NB4 (cell line): Measurements from ENCODE around the gene ZNF638.
A peak's percentile ranks its signal among the peaks of the same experiment; 100 is the strongest.

ENCODE experiments used
- DNase-seq: peaks from one replicate; pipeline ENCODE4 v3.0.0; 2010; ENCODE audit warnings: low read depth
- H3K4me3 ChIP-seq: one replicate; pipeline ENCODE4 v1.5.1; 2011; ENCODE audit warnings: mild to moderate bottlenecking, low read depth, low read length, moderate library complexity
- CTCF ChIP-seq: IDR thresholded peaks from one replicate; pipeline ENCODE4 v1.5.1; 2012; ENCODE audit warnings: low read depth, low read length
- MAX ChIP-seq: IDR thresholded peaks from 2 replicates; pipeline ENCODE4 v1.6.1; 2011; ENCODE audit warnings: low read depth, low read length
- MYC ChIP-seq: IDR thresholded peaks from 2 replicates; pipeline ENCODE4 v1.6.1; 2011; ENCODE audit warnings: low read depth, low read length
- POLR2A ChIP-seq: IDR thresholded peaks from 2 replicates; pipeline ENCODE4 v1.6.1; 2011; ENCODE audit warnings: mild to moderate bottlenecking; ENCODE audit not compliant: insufficient read length; ENCODE audit errors: extremely low read depth

Gene ZNF638

GRCh38 chr2:71457123-71457915 is 125.7 kb downstream of the ZNF638 start:
- no peak for DNase-seq
- no peak overlapping the region for H3K4me3 ChIP-seq
- TF ChIP-seq POLR2A, result no peak
- no peak for TF ChIP-seq MAX

- no peak overlapping the region for H3K4me3 ChIP-seq
- TF ChIP-seq MYC (no peak), MAX (no peak), CTCF (no peak), POLR2A (no peak)
- DNase-seq, result no peak
These were observed 126.3 kb downstream of the ZNF638 start for GRCh38 chr2:71457923-71458322.

GRCh38 chr2:71458413-71459083 is 127.0 kb downstream of the ZNF638 start:
- TF ChIP-seq MAX (no peak), MYC (no peak), CTCF (no peak), POLR2A (no peak)
- peak; percentile 61 for DNase-seq
- no peak overlapping the region for H3K4me3 ChIP-seq

- no peak overlapping the region for H3K4me3 ChIP-seq
- DNase-seq, result no peak
- TF ChIP-seq CTCF (no peak), POLR2A (no peak), MAX (no peak), MYC (no peak)
These were observed 127.5 kb downstream of the ZNF638 start for GRCh38 chr2:71459084-71459431.

GRCh38 chr2:71460056-71460455 is 128.5 kb downstream of the ZNF638 start:
- no peak overlapping the region for H3K4me3 ChIP-seq
- DNase-seq, result no peak
- TF ChIP-seq MYC (no peak), POLR2A (no peak), MAX (no peak)

GRCh38 chr2:71460595-71461303 is 129.2 kb downstream of the ZNF638 start:
- DNase-seq, result peak; percentile 28
- TF ChIP-seq MAX, result no peak
- TF ChIP-seq POLR2A, result no peak
- TF ChIP-seq CTCF, result peak; percentile 32
- no peak overlapping the region for H3K4me3 ChIP-seq
